GM12865 (cell line): Measurements from ENCODE around the gene CCL27.
A peak's percentile ranks its signal among the peaks of the same experiment; 100 is the strongest.

ENCODE experiments used
- DNase-seq: peaks from one replicate; pipeline ENCODE4 v3.0.0; 2010; ENCODE audit warnings: low read depth
- H3K4me3 ChIP-seq: 2 replicates; pipeline ENCODE4 v1.5.1; 2011; ENCODE audit warnings: mild to moderate bottlenecking, low read depth, low read length, control low read depth
- TF ChIP-seq, protein P1 (sequence below): IDR thresholded peaks from 2 replicates; pipeline ENCODE4 v1.5.1; 2011; ENCODE audit warnings: low read length, control low read depth, low read depth, inconsistent platforms; ENCODE audit not compliant: insufficient read depth; ENCODE audit errors: missing control alignments

Gene CCL27

DNA sequence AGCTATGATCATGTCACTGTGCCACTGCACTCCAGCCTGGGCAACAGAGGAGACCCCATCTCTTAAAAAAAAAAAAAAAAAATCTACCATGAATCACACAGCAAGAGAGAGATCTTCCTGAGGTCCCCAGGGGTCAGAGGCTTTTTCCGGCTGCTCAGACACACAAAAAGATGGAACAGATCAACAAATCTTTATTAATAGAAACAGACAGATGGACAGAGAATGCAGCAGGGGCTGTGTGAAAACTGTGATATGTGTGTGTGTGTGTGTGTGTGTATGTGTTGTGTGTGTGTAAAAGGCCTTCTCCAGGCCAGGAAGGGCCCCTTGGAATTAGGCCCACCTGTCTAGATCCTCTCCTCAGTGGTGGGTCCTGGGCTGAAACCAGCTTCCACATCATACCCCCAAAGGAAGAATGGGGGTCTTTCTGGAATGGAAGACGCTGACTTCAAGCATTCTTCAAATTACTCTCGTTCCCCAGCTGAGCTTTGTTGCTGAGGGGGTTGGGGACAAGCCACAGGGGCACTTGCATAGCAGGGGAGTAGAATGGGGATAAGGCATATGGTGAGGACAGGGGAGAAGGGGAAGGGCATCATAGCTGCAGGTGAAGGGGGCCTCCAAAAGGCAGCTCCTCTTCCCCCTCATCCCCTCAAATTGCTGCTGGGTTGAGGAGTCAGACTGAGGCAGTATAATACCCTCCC lies 27.8 kb downstream of the CCL27 start:
- TF ChIP-seq, protein P1, sequence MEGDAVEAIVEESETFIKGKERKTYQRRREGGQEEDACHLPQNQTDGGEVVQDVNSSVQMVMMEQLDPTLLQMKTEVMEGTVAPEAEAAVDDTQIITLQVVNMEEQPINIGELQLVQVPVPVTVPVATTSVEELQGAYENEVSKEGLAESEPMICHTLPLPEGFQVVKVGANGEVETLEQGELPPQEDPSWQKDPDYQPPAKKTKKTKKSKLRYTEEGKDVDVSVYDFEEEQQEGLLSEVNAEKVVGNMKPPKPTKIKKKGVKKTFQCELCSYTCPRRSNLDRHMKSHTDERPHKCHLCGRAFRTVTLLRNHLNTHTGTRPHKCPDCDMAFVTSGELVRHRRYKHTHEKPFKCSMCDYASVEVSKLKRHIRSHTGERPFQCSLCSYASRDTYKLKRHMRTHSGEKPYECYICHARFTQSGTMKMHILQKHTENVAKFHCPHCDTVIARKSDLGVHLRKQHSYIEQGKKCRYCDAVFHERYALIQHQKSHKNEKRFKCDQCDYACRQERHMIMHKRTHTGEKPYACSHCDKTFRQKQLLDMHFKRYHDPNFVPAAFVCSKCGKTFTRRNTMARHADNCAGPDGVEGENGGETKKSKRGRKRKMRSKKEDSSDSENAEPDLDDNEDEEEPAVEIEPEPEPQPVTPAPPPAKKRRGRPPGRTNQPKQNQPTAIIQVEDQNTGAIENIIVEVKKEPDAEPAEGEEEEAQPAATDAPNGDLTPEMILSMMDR: no peak
- H3K4me3 ChIP-seq: no peak overlapping the region
- no peak for DNase-seq

DNA sequence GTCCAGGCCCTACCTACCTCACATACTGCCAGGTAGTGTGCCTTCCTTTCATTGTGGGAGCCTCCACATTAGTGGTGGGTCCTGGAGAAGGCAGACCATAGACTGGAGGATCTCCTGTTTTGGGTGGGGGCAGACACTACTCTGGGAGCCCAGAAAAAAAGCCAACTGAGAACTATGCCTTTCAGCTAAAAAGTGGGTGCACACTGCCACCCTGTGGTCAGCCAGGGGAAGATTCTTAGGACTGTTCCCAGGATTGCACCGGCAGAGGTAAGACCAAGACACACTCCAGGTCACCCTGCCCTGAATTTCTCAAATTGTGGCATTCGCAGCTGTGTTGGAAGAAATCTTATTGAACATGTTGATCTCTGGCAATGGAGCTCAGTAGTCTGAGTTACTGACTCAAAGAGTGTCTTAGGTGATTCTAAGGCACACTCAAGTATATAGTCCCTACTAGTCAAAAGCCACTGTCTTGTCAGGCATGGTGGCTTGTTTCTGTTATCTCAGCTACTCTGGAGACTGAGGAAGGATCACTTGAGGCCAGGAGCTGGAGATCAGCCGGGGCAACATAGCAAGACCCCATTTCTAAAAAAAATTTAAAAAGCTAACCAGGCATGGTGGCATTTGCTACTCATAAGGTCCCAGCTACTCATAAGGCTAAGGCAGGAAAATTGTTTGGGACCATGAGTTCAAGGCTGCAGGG lies 28.5 kb downstream of the CCL27 start:
- no peak overlapping the region for H3K4me3 ChIP-seq
- TF ChIP-seq, protein P1: peak; percentile 88
- DNase-seq: peak; percentile 79

DNA sequence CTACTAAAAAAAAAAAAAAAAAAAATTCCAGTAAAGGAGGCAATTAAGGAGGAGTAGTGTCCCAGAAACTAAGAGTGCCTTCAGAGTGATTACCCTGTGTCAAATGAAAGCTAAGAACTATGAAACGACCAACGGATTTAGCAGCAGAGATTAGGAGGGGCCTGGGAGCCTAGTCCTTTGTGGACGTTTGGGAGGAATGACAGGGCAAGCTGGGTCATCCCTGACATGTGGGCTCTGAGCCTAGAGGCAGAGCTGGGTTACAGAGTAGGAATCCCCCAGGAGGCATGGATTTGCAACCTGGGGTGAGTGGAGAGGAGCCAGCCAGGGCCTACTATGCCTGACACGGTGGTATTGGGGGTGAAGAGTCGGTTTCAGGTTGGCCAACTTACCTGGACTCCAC lies 29.3 kb downstream of the CCL27 start:
- TF ChIP-seq, protein P1: no peak
- no peak for DNase-seq
- H3K4me3 ChIP-seq: no peak overlapping the region

- TF ChIP-seq, protein P1: no peak
- no peak overlapping the region for H3K4me3 ChIP-seq
- DNase-seq: no peak
These were observed 31.9 kb downstream of the CCL27 start for GRCh38 chr9:34630402-34631154.

GRCh38 chr9:34629491-34629808 lies 33.0 kb downstream of the CCL27 start:
- no peak overlapping the region for H3K4me3 ChIP-seq
- TF ChIP-seq, protein P1: no peak
- no peak for DNase-seq

DNA sequence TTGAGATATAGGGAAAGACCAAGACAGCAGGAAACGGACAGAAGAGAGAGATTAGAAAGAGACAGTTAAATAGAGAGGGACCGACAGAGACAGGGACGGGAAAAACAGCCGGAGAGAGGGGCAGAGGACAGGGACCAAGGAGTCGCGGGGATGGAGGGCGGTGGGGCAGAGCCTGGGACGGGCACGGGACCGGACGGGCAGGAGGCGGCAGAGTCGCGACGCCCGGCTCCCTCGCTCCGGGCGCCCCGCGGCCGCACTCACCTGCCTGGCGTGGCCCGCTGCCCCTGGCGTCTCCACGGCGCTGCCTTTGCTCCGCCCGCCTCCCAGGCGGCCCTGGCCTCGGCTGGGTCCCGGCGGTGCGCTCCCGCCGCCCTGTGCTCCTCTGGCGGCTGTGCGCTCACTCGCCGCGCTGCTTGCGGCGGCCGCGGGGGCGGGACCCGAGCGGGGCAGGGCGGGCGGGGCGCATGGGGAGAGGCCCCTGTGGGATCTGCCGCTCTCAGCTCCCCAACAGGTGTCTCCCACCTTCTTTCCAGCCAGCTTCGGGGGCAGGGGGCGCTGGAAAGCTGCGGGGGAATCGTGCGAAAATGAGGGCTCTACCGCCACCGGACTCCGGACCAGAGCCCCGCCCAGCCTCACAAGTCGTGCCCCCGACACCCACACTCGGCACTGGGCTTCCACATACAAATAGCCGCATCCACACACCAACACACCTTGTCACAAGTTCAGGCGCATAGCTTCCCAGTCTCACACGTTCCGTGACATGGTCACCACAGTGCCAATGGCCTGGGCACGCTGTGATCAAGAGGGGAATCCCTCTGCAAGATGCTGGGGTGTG lies 33.6 kb downstream of the CCL27 start, which contains the start of gene ARID3C:
ARID3C (minus strand) TSS at position 411 of the 835 bp plus-strand sequence. CDS start 1,052 bp downstream, outside the sequence.
- TF ChIP-seq, protein P1: no peak
- no peak within 1 kb of the TSS for H3K4me3 ChIP-seq
- DNase-seq: no peak
